ENCODE measurements around the gene HOXA3. TPM values are rescaled to one million over a fixed set of nuclear protein-coding genes. Genes with fewer than 3 reads are reported as not detected.
A peak's percentile ranks its signal among the peaks of the same experiment; 100 is the strongest.

Gene HOXA3
- total RNA-seq, 1 donor from 2014 or later, result not detected

- Histone ChIP-seq H3K9me3 (ENCODE audit: low read depth) (no peaks in the 10 kb centered on the region), H3K4me3 (peak within 1 kb of the TSS; percentile 35), H3F3A (ENCODE audit: low read depth) (peaks cover 16% of the 10 kb centered on the region), H4K20me1 (ENCODE audit: low read depth) (peaks cover 81% of the 10 kb centered on the region), H2AFZ (replicated peaks) (no peak within 1 kb of the TSS), H3K27me3 (peaks cover 100% of the 10 kb centered on the region), H3K4me2 (peak within 1 kb of the TSS; percentile 71), H3K36me3 (no peaks in the 10 kb centered on the region), H3K79me2 (ENCODE audit: low read depth) (no peaks in the 10 kb centered on the region), H3K4me1 (no peaks in the 10 kb centered on the region), H3K27ac (no peak within 1 kb of the TSS), H3K9ac (no peak within 1 kb of the TSS)
- peaks cover 86% of the 10 kb centered on the region for H3K27me3 Mint-ChIP-seq (ENCODE audit: insufficient read depth, low read depth)
- peak; percentile 75 for DNase-seq (ENCODE audit: low spot score)
- no peak within 1 kb of the TSS for H3K27ac Mint-ChIP-seq
- peak within 1 kb of the TSS; percentile 86 for H3K4me3 Mint-ChIP-seq
- no peaks in the 10 kb centered on the region for H3K36me3 Mint-ChIP-seq
- H3K4me1 Mint-ChIP-seq, result peaks cover 9% of the 10 kb centered on the region
- peak; percentile 96 for TF ChIP-seq EZH2phosphoT487 (IDR thresholded peaks at IDR 0.05)
- peak; percentile 88 for TF ChIP-seq EZH2 (IDR thresholded peaks at IDR 0.05)
- no peak for TF ChIP-seq CTCF (IDR thresholded peaks at IDR 0.05)
- H3K9me3 Mint-ChIP-seq, result peaks cover 6% of the 10 kb centered on the region
Measured at GRCh38 chr7:27199849-27200760, 47.7 kb upstream of the HOXA3 start, which contains the start of gene HOXA13. Gene HOXA13, minus strand, starts transcription at chr7:27200091. Its CDS starts 14 bp downstream, at chr7:27200077.

GRCh38 chr7:27198871-27199801 is 46.8 kb upstream of the HOXA3 start:
- no peaks in the 10 kb centered on the region for H3K36me3 ChIP-seq
- peaks cover 16% of the 10 kb centered on the region for H3F3A ChIP-seq (ENCODE audit: low read depth)
- Mint-ChIP-seq H3K4me3 (peak overlapping the region; percentile 75), H3K36me3 (no peaks in the 10 kb centered on the region), H3K27ac (no peak overlapping the region), H3K27me3 (ENCODE audit: insufficient read depth, low read depth) (peaks cover 87% of the 10 kb centered on the region), H3K9me3 (peaks cover 6% of the 10 kb centered on the region), H3K4me1 (peaks cover 9% of the 10 kb centered on the region)
- no peak for TF ChIP-seq CTCF (IDR thresholded peaks at IDR 0.05)
- peak; percentile 96 for TF ChIP-seq EZH2phosphoT487 (IDR thresholded peaks at IDR 0.05)
- TF ChIP-seq EZH2 (IDR thresholded peaks at IDR 0.05), result peak; percentile 97
- no peaks in the 10 kb centered on the region for H3K79me2 ChIP-seq (ENCODE audit: low read depth)
- H4K20me1 ChIP-seq (ENCODE audit: low read depth), result peaks cover 81% of the 10 kb centered on the region
- H3K4me1 ChIP-seq, result no peaks in the 10 kb centered on the region
- no peak overlapping the region for H2AFZ ChIP-seq (replicated peaks)
- no peaks in the 10 kb centered on the region for H3K9me3 ChIP-seq (ENCODE audit: low read depth)
- no peak overlapping the region for H3K9ac ChIP-seq
- peaks cover 100% of the 10 kb centered on the region for H3K27me3 ChIP-seq
- peak overlapping the region; percentile 16 for H3K4me3 ChIP-seq
- DNase-seq (ENCODE audit: low spot score), result peak; percentile 67
- peak overlapping the region; percentile 59 for H3K4me2 ChIP-seq
- no peak overlapping the region for H3K27ac ChIP-seq

GRCh38 chr7:27198138-27198841 is 45.9 kb upstream of the HOXA3 start:
- H3K4me2 ChIP-seq, result no peak overlapping the region
- H3K4me1 Mint-ChIP-seq, result peaks cover 9% of the 10 kb centered on the region
- H3K27me3 ChIP-seq, result peaks cover 100% of the 10 kb centered on the region
- H2AFZ ChIP-seq (replicated peaks), result no peak overlapping the region
- H3K27ac ChIP-seq, result no peak overlapping the region
- H3K79me2 ChIP-seq (ENCODE audit: low read depth), result no peaks in the 10 kb centered on the region
- peak; percentile 98 for TF ChIP-seq EZH2 (IDR thresholded peaks at IDR 0.05)
- peak; percentile 62 for TF ChIP-seq EZH2phosphoT487 (IDR thresholded peaks at IDR 0.05)
- TF ChIP-seq CTCF (IDR thresholded peaks at IDR 0.05), result no peak
- H3K9me3 ChIP-seq (ENCODE audit: low read depth), result no peaks in the 10 kb centered on the region
- no peaks in the 10 kb centered on the region for H3K4me1 ChIP-seq
- peaks cover 87% of the 10 kb centered on the region for H3K27me3 Mint-ChIP-seq (ENCODE audit: insufficient read depth, low read depth)
- peaks cover 81% of the 10 kb centered on the region for H4K20me1 ChIP-seq (ENCODE audit: low read depth)
- H3F3A ChIP-seq (ENCODE audit: low read depth), result peaks cover 16% of the 10 kb centered on the region
- H3K9me3 Mint-ChIP-seq, result peaks cover 6% of the 10 kb centered on the region
- H3K36me3 Mint-ChIP-seq, result no peaks in the 10 kb centered on the region
- DNase-seq (ENCODE audit: low spot score), result no peak
- H3K27ac Mint-ChIP-seq, result no peak overlapping the region
- no peak overlapping the region for H3K4me3 Mint-ChIP-seq
- no peak overlapping the region for H3K4me3 ChIP-seq
- H3K36me3 ChIP-seq, result no peaks in the 10 kb centered on the region
- no peak overlapping the region for H3K9ac ChIP-seq

All from neural progenitor cell (in vitro differentiated cells).